ENCODE results near the gene GJB4.

GRCh38 chr1:34761176-34761761, 1.7 kb downstream of the GJB4 start:
- TF ChIP-seq CTCF (IDR thresholded peaks at IDR 0.05; ENCODE audit: low read depth, low read length, poor library complexity, severe bottlenecking) = no peak
- TF ChIP-seq EZH2phosphoT487 (IDR thresholded peaks at IDR 0.05; ENCODE audit: borderline replicate concordance, low read length) = no peak
